GM19193 (cell line): ENCODE data around the gene SNAPC2.

Experiments used
- POLR2A ChIP-seq: IDR thresholded peaks from 4 replicates; pipeline ENCODE4 v1.6.1; 2011; ENCODE audit not compliant: insufficient read depth, insufficient read length; ENCODE audit errors: extremely low read depth

The SNAPC2 gene, protein sequence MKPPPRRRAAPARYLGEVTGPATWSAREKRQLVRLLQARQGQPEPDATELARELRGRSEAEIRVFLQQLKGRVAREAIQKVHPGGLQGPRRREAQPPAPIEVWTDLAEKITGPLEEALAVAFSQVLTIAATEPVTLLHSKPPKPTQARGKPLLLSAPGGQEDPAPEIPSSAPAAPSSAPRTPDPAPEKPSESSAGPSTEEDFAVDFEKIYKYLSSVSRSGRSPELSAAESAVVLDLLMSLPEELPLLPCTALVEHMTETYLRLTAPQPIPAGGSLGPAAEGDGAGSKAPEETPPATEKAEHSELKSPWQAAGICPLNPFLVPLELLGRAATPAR

DNA sequence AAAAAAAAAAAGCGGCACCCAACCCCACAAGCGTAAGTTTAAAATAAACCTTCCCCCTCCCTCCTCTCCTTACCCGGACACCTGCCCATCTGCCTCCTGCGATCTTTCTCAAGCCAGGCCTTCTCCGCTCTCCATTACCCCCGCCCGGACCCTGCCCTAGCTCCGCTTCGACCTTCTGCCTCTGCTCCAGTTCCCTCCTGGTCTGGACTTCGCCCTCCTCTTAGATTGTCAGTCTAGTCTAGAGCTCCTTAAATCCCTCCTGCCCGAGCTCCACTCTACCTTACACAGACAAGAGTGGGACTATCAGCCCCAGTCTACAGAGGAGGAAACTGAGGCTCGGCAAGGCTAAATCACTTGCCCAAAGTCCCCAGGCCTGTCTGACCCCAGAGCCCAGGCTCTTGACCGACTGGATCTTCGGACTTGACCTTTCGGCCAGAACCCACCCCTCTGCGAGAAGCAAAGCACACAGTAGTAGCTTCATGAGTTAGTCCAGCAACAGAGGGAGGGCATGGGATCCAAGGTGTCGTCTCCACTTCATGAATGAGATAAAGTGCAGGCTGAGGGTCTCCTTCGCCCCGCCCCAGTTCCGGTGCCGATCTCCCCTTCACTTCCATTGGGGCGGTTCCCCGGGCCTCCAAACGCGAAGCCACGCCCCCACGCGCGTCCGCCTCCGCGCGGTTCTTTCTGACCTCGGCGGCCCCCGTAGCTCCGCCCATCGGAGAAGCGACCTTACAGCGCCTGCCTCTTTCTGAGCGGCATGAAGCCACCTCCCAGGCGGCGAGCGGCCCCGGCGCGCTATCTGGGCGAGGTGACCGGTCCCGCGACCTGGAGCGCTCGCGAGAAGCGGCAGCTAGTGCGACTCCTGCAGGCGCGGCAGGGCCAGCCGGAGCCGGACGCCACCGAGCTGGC lies at the start of gene SNAPC2:
SNAPC2 (plus strand) TSS at position 729 of the 909 bp plus-strand sequence; CDS start at position 758, 29 bp downstream.
- peak; percentile 64 for TF ChIP-seq POLR2A

- no peak for TF ChIP-seq POLR2A
Observed at GRCh38 chr19:7870571-7871436, 49.3 kb upstream of the SNAPC2 start.

DNA sequence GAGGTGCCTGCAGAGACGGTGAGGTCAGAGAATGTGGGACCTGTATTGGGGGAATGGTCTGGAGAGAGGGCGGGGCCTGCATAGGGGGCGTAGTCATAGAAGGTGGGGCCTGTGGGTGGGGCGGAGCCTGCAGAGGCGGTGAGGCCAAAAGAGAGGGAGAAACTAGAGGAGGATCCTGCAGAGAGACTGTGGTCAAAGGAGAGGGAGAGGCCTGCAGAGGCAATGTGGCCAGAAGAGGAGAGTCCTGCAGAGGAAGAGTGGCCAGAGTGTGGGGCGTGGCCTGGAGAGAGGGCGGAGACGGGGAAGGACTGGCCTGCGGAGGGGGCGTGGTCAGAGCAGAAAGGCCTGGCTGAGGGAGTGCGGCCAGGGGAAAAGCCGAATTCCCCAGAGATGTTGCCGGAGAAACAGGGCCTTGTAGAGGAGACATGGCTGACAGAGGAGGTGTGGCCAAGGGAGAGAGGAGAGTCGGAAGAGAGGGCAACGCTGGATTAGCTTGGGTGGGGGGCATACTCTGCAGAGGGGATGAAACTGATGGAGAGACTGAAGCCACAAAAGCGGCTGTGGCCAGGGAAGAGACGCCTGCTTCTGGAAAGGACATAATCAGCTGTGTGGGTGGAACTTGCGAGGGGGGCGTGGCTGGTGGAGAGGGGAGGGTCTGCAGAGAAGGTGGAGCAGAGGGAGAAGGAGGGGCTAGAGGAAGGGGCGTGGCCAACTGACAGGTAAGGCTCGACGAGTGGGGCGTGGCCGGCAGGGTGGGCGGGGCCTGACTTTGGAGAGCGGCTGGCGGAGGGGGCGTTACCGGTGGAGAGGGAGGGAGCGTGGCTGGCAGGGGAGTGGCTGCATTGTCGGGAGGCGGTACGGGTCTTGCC lies 48.5 kb upstream of the SNAPC2 start:
- no peak for TF ChIP-seq POLR2A

GRCh38 chr19:7872306-7873204 lies 47.6 kb upstream of the SNAPC2 start:
- TF ChIP-seq POLR2A = no peak

- no peak for TF ChIP-seq POLR2A
Observed at GRCh38 chr19:7873304-7874075, 46.6 kb upstream of the SNAPC2 start.

GRCh38 chr19:7874076-7874896 lies 45.9 kb upstream of the SNAPC2 start, which contains the start of gene PRR36:
PRR36 (minus strand) TSS chr19:7874390; CDS start chr19:7873689, 701 bp downstream.
- TF ChIP-seq POLR2A = no peak

- no peak for TF ChIP-seq POLR2A
Observed at GRCh38 chr19:7874897-7875273, 45.3 kb upstream of the SNAPC2 start.

- no peak for TF ChIP-seq POLR2A
Observed at GRCh38 chr19:7877249-7877836, 42.8 kb upstream of the SNAPC2 start.

- TF ChIP-seq POLR2A = no peak
Observed at GRCh38 chr19:7879111-7879807, 40.9 kb upstream of the SNAPC2 start.

DNA sequence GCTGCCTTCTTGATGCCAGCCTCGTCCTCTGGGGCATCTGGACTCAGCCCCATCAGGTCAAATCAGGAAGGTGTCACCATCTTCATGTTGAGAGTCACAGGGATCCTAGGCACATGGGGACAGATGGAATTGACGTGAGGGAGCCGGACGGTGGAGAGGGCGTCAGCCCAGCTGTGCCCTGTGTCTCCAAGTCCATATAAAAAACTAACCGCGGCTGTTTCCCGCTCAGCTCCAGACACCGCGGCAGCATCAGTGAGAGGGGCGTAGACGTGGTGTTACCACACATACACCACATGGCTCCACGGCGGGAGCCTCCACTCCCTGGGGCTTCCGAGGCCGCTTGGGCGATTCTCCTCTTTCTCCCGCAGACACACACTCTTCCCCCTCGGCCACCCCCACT lies 40.3 kb upstream of the SNAPC2 start:
- TF ChIP-seq POLR2A = no peak
